ENCODE results near the gene RBM26. TPM values are rescaled to one million over a fixed set of nuclear protein-coding genes. Genes with fewer than 3 reads are reported as not detected.
A peak's percentile ranks its signal among the peaks of the same experiment; 100 is the strongest.

RBM26 gene
- total RNA-seq, 1 experiment from 2014 or later: 70.5 TPM

- no peak overlapping the region; a peak in 1 of 7 replicates for H3K27ac Mint-ChIP-seq
- no peaks in the 10 kb centered on the region for H3K23me2 ChIP-seq (ENCODE audit: insufficient read length, low read depth, low read length, poor library complexity, severe bottlenecking)
- H3K9ac ChIP-seq (ENCODE audit: extremely low read depth, insufficient read length, low read length): no peak overlapping the region
- no peak overlapping the region for H3K14ac ChIP-seq (ENCODE audit: insufficient read depth, low read length)
- H4K20me1 ChIP-seq (ENCODE audit: control insufficient read depth, insufficient read depth, insufficient read length): no peaks in the 10 kb centered on the region
- H3K27me3 Mint-ChIP-seq (ENCODE audit: low read depth): no peaks in the 10 kb centered on the region
- no peak overlapping the region for H3K4me2 ChIP-seq (ENCODE audit: insufficient read depth, insufficient read length, low read length)
- H2BK5ac ChIP-seq (ENCODE audit: insufficient read length, low read length): no peak overlapping the region
- no peak overlapping the region for H2BK120ac ChIP-seq (ENCODE audit: low read depth, low read length, poor library complexity, severe bottlenecking)
- H3K4me3 Mint-ChIP-seq: no peak overlapping the region
- TF ChIP-seq CTCF (conservative IDR thresholded peaks at IDR 0.05): peak; percentile 27; the same call in 2 of the 3 replicates
- DNase-seq: peak; percentile 66
- no peak overlapping the region for H2BK15ac ChIP-seq (ENCODE audit: low read depth, low read length)
- H3K56ac ChIP-seq (ENCODE audit: insufficient read length, low read depth, low read length): no peak overlapping the region
- no CpG with 5 or more reads among the region's 11 CpGs for WGBS (ENCODE audit: extremely low coverage, insufficient read length, low lambda C conversion rate)
- no peak overlapping the region for H2BK12ac ChIP-seq (ENCODE audit: insufficient read length, low read depth, low read length)
- H4K8ac ChIP-seq (replicated peaks; ENCODE audit: insufficient read length, low read depth, low read length): no peak overlapping the region
- H2BK20ac ChIP-seq (ENCODE audit: low read depth, low read length, poor library complexity, severe bottlenecking): no peak overlapping the region
- H3K4me1 ChIP-seq (ENCODE audit: insufficient read depth, low read length): no peaks in the 10 kb centered on the region; the same call in 1 of the 2 replicates
- H3K9me3 Mint-ChIP-seq: no peaks in the 10 kb centered on the region
- no peaks in the 10 kb centered on the region for H3K36me3 Mint-ChIP-seq (ENCODE audit: insufficient read depth in 1 of 3, low read depth in 3 of 3)
- H3K4ac ChIP-seq (ENCODE audit: low read depth, low read length): no peak overlapping the region
- peaks cover 10 to 23% of the 10 kb centered on the region in 2 experiments for H3K4me1 Mint-ChIP-seq
- H3K27ac ChIP-seq (ENCODE audit: insufficient read length, low read depth, low read length): no peak overlapping the region
- H3T11ph ChIP-seq (ENCODE audit: low read length): no peak overlapping the region
- H3K79me1 ChIP-seq (ENCODE audit: insufficient read depth, low read depth, low read length, poor library complexity, severe bottlenecking): no peaks in the 10 kb centered on the region
- H3K23ac ChIP-seq (ENCODE audit: insufficient read length, low read depth, low read length): no peak overlapping the region
- H4K5ac ChIP-seq (ENCODE audit: insufficient read length, low read depth, low read length): no peak overlapping the region
- H3K9me3 ChIP-seq (ENCODE audit: control insufficient read depth, low read depth, low read length): no peaks in the 10 kb centered on the region
- H3K79me2 ChIP-seq (ENCODE audit: insufficient read depth, low read length): no peaks in the 10 kb centered on the region
- H2AFZ ChIP-seq (ENCODE audit: low read length): no peak overlapping the region
- no peak overlapping the region for H3K18ac ChIP-seq (ENCODE audit: insufficient read length, low read depth, low read length)
- H4K91ac ChIP-seq (ENCODE audit: insufficient read length, low read depth, low read length): no peak overlapping the region
- H3K27me3 ChIP-seq (ENCODE audit: insufficient read depth, low read length): no peaks in the 10 kb centered on the region
- H2AK5ac ChIP-seq (ENCODE audit: insufficient read length, low read length): no peak overlapping the region
Observed at GRCh38 chr13:79445968-79446645, 40.1 kb upstream of the RBM26 start.
